ENCODE results near the gene PARD3. TPM values are rescaled to one million over a fixed set of nuclear protein-coding genes. Genes with fewer than 3 reads are reported as not detected.

The PARD3 gene
- total and polyA plus RNA-seq, 2 donors from 2014 or later: 21.1 to 47.5 TPM

- H3K9ac ChIP-seq (ENCODE audit: low read length in 3 of 3): no peak overlapping the region
- FAIRE-seq (no peak), DNase-seq (no peak)
- H3K27ac ChIP-seq (ENCODE audit: low read depth in 2 of 2, low read length in 2 of 2): no peak overlapping the region
- H3K27me3 ChIP-seq (ENCODE audit: control insufficient read depth, insufficient read depth, low read length): no peaks in the 10 kb centered on the region
- intact Hi-C loops (cut with DNase I): no loop called here
- no peak for TF ChIP-seq CTCF (IDR thresholded peaks at IDR 0.05; ENCODE audit: borderline replicate concordance, extremely low read depth, insufficient read depth)
- H3K36me3 ChIP-seq (ENCODE audit: control insufficient read depth in 2 of 3, insufficient read depth in 3 of 3, low read length in 3 of 3): no peaks in the 10 kb centered on the region
- H3K4me1 ChIP-seq (ENCODE audit: control insufficient read depth in 2 of 3, insufficient read depth in 2 of 3, low read depth in 1 of 3, low read length in 3 of 3): peaks cover 0 to 11% (median 11%) of the 10 kb centered on the region in 3 donors
- H3K9me3 ChIP-seq (ENCODE audit: control insufficient read depth in 2 of 3, insufficient read depth in 1 of 3, low read length in 3 of 3): no peaks in the 10 kb centered on the region
- no peak overlapping the region for H3K4me3 ChIP-seq (ENCODE audit: low read length in 3 of 3)
Measured at GRCh38 chr10:34644224-34644623, 170.9 kb downstream of the PARD3 start.

GRCh38 chr10:34643620-34644019, 171.5 kb downstream of the PARD3 start:
- H3K4me1 ChIP-seq (ENCODE audit: control insufficient read depth in 2 of 3, insufficient read depth in 2 of 3, low read depth in 1 of 3, low read length in 3 of 3): peaks cover 0 to 15% (median 10%) of the 10 kb centered on the region in 3 donors
- no peaks in the 10 kb centered on the region for H3K36me3 ChIP-seq (ENCODE audit: control insufficient read depth in 2 of 3, insufficient read depth in 3 of 3, low read length in 3 of 3)
- DNase-seq (no peak), FAIRE-seq (no peak)
- H3K9me3 ChIP-seq (ENCODE audit: control insufficient read depth in 2 of 3, insufficient read depth in 1 of 3, low read length in 3 of 3): no peaks in the 10 kb centered on the region
- H3K4me3 ChIP-seq (ENCODE audit: low read length in 3 of 3): no peak overlapping the region
- intact Hi-C loops (cut with DNase I): no loop called here
- H3K9ac ChIP-seq (ENCODE audit: low read length in 3 of 3): no peak overlapping the region
- H3K27ac ChIP-seq (ENCODE audit: low read depth in 2 of 2, low read length in 2 of 2): no peak overlapping the region
- no peak for TF ChIP-seq CTCF (IDR thresholded peaks at IDR 0.05; ENCODE audit: borderline replicate concordance, extremely low read depth, insufficient read depth)
- H3K27me3 ChIP-seq (ENCODE audit: control insufficient read depth, insufficient read depth, low read length): no peaks in the 10 kb centered on the region

GRCh38 chr10:34641913-34642558, 173.1 kb downstream of the PARD3 start:
- intact Hi-C loops (cut with DNase I): no loop called here
- DNase-seq: no peak

More at GRCh38 chr10:34641913-34642558, 173.1 kb downstream of the PARD3 start:
- no peak for TF ChIP-seq CTCF (IDR thresholded peaks at IDR 0.05; ENCODE audit: borderline replicate concordance, extremely low read depth, insufficient read depth)
- Histone ChIP-seq H3K9ac (ENCODE audit: low read length in 3 of 3) (no peak overlapping the region), H3K27ac (ENCODE audit: low read depth in 2 of 2, low read length in 2 of 2) (no peak overlapping the region), H3K36me3 (ENCODE audit: control insufficient read depth in 2 of 3, insufficient read depth in 3 of 3, low read length in 3 of 3) (no peaks in the 10 kb centered on the region), H3K9me3 (ENCODE audit: control insufficient read depth in 2 of 3, insufficient read depth in 1 of 3, low read length in 3 of 3) (no peaks in the 10 kb centered on the region), H3K4me1 (ENCODE audit: control insufficient read depth in 2 of 3, insufficient read depth in 2 of 3, low read depth in 1 of 3, low read length in 3 of 3) (peaks cover 2 to 26% (median 10%) of the 10 kb centered on the region in 3 donors), H3K4me3 (ENCODE audit: low read length in 3 of 3) (no peak overlapping the region), H3K27me3 (ENCODE audit: control insufficient read depth, insufficient read depth, low read length) (no peaks in the 10 kb centered on the region)
- no peak for FAIRE-seq

Measured in kidney (tissue), 14 donors.